Caco-2 (cell line): Measurements from ENCODE around the gene CDK14. TPM values are rescaled to one million over a fixed set of nuclear protein-coding genes. Genes with fewer than 3 reads are reported as not detected.

Experiments used
- BruUV-seq: library from RNA; stranded (reverse); fragments of 400-500 nt; replicated peaks from 2 replicates; lab custom pipeline; 2021; lab: Mats Ljungman, UMichigan
- CTCF ChIA-PET: fragments of 300-600 bp; sonication (Branson Sonifier 250); formaldehyde crosslinking; loops from one replicate; lab custom pipeline; 2022; ENCODE audit warnings: antibody characterized with exemption; lab: Charles Lee
- POLR2A ChIA-PET: fragments of 300-600 bp; sonication (Branson Sonifier 250); formaldehyde crosslinking; loops from one replicate; lab custom pipeline; 2022; ENCODE audit warnings: antibody characterized with exemption; lab: Charles Lee
- DNase-seq, 2 experiments: peaks; one replicate each; pipeline versions ENCODE4 v3.0.0 to v3.0.0-alpha.2; 2020 to 2022
- H3K27me3 ChIP-seq: replicated peaks from 2 replicates; pipeline ENCODE4 v1.6.0; 2011; ENCODE audit warnings: low read length; ENCODE audit not compliant: control insufficient read depth, insufficient read depth
- H3K36me3 ChIP-seq: 2 replicates; pipeline ENCODE4 v1.5.1; 2011; ENCODE audit warnings: low read length; ENCODE audit not compliant: control insufficient read depth, insufficient read depth
- H3K4me1 ChIP-seq: fragments of 250-450 bp; sonication (Bioruptor Pico); 2 replicates; pipeline ENCODE4 v1.5.1; 2020; ENCODE audit warnings: mild to moderate bottlenecking
- H3K4me3 ChIP-seq: 2 replicates; pipeline ENCODE4 v1.5.1; 2011; ENCODE audit warnings: low read depth, mild to moderate bottlenecking, control low read depth, low read length
- H3K9me3 ChIP-seq: fragments of 250-450 bp; sonication (Bioruptor Pico); 2 replicates; pipeline ENCODE4 v1.5.1; 2020; ENCODE audit warnings: mild to moderate bottlenecking, moderate library complexity
- H3K27ac Mint-ChIP-seq: one replicate; pipeline ENCODE4 v1.8.0; 2022; ENCODE audit warnings: mixed read lengths; ENCODE audit not compliant: unreplicated experiment
- H3K27me3 Mint-ChIP-seq: one replicate; pipeline ENCODE4 v1.8.0; 2022; ENCODE audit warnings: mixed read lengths; ENCODE audit not compliant: insufficient read depth, unreplicated experiment
- H3K36me3 Mint-ChIP-seq: one replicate; pipeline ENCODE4 v1.8.0; 2022; ENCODE audit warnings: mild to moderate bottlenecking, mixed read lengths; ENCODE audit not compliant: insufficient read depth, unreplicated experiment
- H3K4me1 Mint-ChIP-seq: one replicate; pipeline ENCODE4 v1.8.0; 2022; ENCODE audit warnings: low read depth, mixed read lengths; ENCODE audit not compliant: unreplicated experiment
- H3K4me3 Mint-ChIP-seq: one replicate; pipeline ENCODE4 v1.8.0; 2022; ENCODE audit warnings: mild to moderate bottlenecking, moderate library complexity, mixed read lengths; ENCODE audit not compliant: unreplicated experiment
- H3K9me3 Mint-ChIP-seq: one replicate; pipeline ENCODE4 v1.8.0; 2022; ENCODE audit warnings: mixed read lengths; ENCODE audit not compliant: unreplicated experiment
- CTCF ChIP-seq, 2 experiments: fragments of 200-600 bp in 1 of 2; IDR thresholded peaks; 1 replicate in 1 of 2; 2 replicates in 1 of 2; pipeline versions ENCODE4 v1.5.1 to v1.8.0; 2011 to 2022; ENCODE audit warnings: antibody characterized with exemption in 1 of 2, control low read depth in 1 of 2, inconsistent platforms in 1 of 2, low read depth in 1 of 2, low read length in 1 of 2, mild to moderate bottlenecking in 1 of 2, moderate library complexity in 1 of 2; ENCODE audit not compliant: insufficient read depth in 1 of 2, severe bottlenecking in 1 of 2, unreplicated experiment in 1 of 2
- intact Hi-C: fragments of 100-400 bp; cut with micrococcal nuclease; formaldehyde crosslinking; loops from one replicate; pipeline ENCODE4 v1.10.0; 2022; ENCODE audit not compliant: unreplicated experiment
- total RNA-seq: library from RNA; stranded (reverse); gene quantifications from 2 replicates; pipeline ENCODE4 v1.2.3, GENCODE V29; 2022

Gene CDK14
- total RNA-seq, 1 experiment from 2014 or later, result 18.2 TPM

- H3K36me3 Mint-ChIP-seq, result no peaks in the 10 kb centered on the region
- Histone ChIP-seq H3K27me3 (no peaks in the 10 kb centered on the region), H3K4me1 (no peaks in the 10 kb centered on the region), H3K36me3 (no peaks in the 10 kb centered on the region), H3K4me3 (no peak overlapping the region), H3K9me3 (no peaks in the 10 kb centered on the region)
- no peaks in the 10 kb centered on the region for H3K27me3 Mint-ChIP-seq
- no peak overlapping the region for H3K4me3 Mint-ChIP-seq
- POLR2A ChIA-PET, result no interaction called here
- no peak overlapping the region for H3K27ac Mint-ChIP-seq
- H3K9me3 Mint-ChIP-seq, result no peaks in the 10 kb centered on the region
- no peaks in the 10 kb centered on the region for H3K4me1 Mint-ChIP-seq
- TF ChIP-seq CTCF (IDR thresholded peaks at IDR 0.05; ENCODE audit: insufficient read depth in 1 of 2, low read depth in 1 of 2, low read length in 1 of 2, severe bottlenecking in 1 of 2, unreplicated experiment in 1 of 2), result no peak
- no peak for DNase-seq
- BruUV-seq, result no TSS peak
- CTCF ChIA-PET, result no interaction called here
- intact Hi-C loops, result no loop called here
These were observed 352.0 kb downstream of the CDK14 start for GRCh38 chr7:90948085-90948484.

GRCh38 chr7:90951229-90951628, 355.1 kb downstream of the CDK14 start:
- Histone ChIP-seq H3K36me3 (no peaks in the 10 kb centered on the region), H3K4me3 (no peak overlapping the region), H3K9me3 (no peaks in the 10 kb centered on the region), H3K27me3 (no peaks in the 10 kb centered on the region), H3K4me1 (no peaks in the 10 kb centered on the region)
- no peak overlapping the region for H3K4me3 Mint-ChIP-seq
- no peak for TF ChIP-seq CTCF (IDR thresholded peaks at IDR 0.05; ENCODE audit: insufficient read depth in 1 of 2, low read depth in 1 of 2, low read length in 1 of 2, severe bottlenecking in 1 of 2, unreplicated experiment in 1 of 2)
- DNase-seq, result no peak
- no peaks in the 10 kb centered on the region for H3K36me3 Mint-ChIP-seq
- H3K9me3 Mint-ChIP-seq, result no peaks in the 10 kb centered on the region
- intact Hi-C loops, result no loop called here
- no TSS peak for BruUV-seq
- H3K27me3 Mint-ChIP-seq, result no peaks in the 10 kb centered on the region
- H3K4me1 Mint-ChIP-seq, result no peaks in the 10 kb centered on the region
- H3K27ac Mint-ChIP-seq, result no peak overlapping the region
- ChIA-PET CTCF (no interaction called here), POLR2A (no interaction called here)

GRCh38 chr7:90951986-90952954, 356.1 kb downstream of the CDK14 start:
- DNase-seq, result no peak
- Mint-ChIP-seq H3K27me3 (no peaks in the 10 kb centered on the region), H3K9me3 (no peaks in the 10 kb centered on the region), H3K36me3 (no peaks in the 10 kb centered on the region), H3K27ac (no peak overlapping the region), H3K4me3 (no peak overlapping the region), H3K4me1 (no peaks in the 10 kb centered on the region)
- no peaks in the 10 kb centered on the region for H3K9me3 ChIP-seq
- H3K4me1 ChIP-seq, result no peaks in the 10 kb centered on the region
- intact Hi-C loops, result no loop called here
- no peaks in the 10 kb centered on the region for H3K27me3 ChIP-seq
- no TSS peak for BruUV-seq
- ChIA-PET CTCF (no interaction called here), POLR2A (no interaction called here)
- no peak overlapping the region for H3K4me3 ChIP-seq
- no peaks in the 10 kb centered on the region for H3K36me3 ChIP-seq
- TF ChIP-seq CTCF (IDR thresholded peaks at IDR 0.05; ENCODE audit: insufficient read depth in 1 of 2, low read depth in 1 of 2, low read length in 1 of 2, severe bottlenecking in 1 of 2, unreplicated experiment in 1 of 2), result no peak
